Cardiac septum (tissue), 1 donor: Measurements from ENCODE around the gene KRAS. TPM values are rescaled to one million over a fixed set of nuclear protein-coding genes. Genes with fewer than 3 reads are reported as not detected.

Experiments used
- DNase-seq: peaks from one replicate; pipeline ENCODE4 v3.0.0-alpha.2; 2020; ENCODE audit warnings: low spot score
- intact Hi-C: fragments of 100-400 bp; cut with DNase I; formaldehyde crosslinking; loops from one replicate; pipeline ENCODE4 v1.14.0; 2022
- total RNA-seq: library from RNA; stranded (reverse); fragmentation: NEBNext Ultra II Directional; extraction: Animal tissue kit (Norgen Biotek cat#: 25700); gene quantifications from one replicate; pipeline ENCODE4 v1.2.1, GENCODE V29; 2021
- donor health status: DM: no; HTN: no; CAD: no.

KRAS gene
- total RNA-seq, 1 donor from 2014 or later = 11.2 TPM

DNA sequence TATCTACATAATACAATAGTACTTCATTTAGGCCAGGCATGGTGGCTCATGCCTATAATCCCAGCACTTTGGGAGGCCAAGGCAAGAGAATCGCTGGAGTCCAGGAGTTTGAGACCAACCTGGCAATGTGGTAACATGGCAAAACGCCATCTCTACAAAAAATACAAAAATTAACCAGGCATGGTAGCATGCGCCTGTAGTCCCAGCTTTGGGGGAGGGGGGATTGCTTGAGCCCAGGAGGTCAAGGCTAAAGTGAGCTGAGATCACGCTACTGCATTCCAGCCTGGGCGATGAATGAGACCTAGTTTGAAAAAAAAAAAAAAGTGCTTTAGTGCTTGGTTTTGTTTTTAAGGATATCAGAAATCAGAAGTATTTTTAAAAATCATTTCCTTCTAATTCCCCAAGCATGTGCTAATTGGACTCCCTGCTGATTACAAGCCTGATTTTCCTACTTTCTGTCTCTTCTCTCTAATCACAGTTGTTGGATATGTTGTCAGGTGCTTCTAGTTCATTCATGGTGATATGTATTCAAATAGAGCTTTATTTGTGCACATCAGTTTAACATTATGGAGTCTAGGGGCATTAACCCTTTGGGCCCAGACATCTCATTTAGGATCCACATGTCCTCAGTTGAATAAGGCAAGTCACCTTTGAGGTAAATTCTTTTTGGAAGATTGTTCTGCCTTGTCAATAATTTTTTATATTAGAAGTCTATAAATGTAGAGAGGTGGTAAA, 7.0 kb upstream of the KRAS start:
- intact Hi-C loops = no loop called here
- DNase-seq = no peak

DNA sequence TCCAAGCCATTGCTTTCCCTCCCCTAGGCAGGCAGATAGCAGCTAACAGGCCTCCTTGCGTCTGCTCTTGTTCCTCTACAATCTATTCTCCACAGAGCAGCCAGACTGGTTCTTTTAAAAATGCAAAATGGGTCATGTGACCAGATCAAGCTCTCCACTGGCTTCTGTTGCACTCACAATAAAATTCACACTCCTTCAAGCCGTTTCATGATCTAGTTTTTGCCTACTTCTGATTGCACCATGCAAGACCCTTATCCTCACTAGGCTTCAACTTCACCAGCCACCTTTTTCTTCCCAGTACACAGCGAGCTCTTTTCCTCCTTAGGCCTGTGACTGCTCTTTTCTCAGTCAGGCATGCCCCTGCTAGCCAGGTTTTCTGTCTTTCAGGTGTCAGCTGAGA, 6.1 kb upstream of the KRAS start:
- no peak for DNase-seq
- intact Hi-C loops = no loop called here

DNA sequence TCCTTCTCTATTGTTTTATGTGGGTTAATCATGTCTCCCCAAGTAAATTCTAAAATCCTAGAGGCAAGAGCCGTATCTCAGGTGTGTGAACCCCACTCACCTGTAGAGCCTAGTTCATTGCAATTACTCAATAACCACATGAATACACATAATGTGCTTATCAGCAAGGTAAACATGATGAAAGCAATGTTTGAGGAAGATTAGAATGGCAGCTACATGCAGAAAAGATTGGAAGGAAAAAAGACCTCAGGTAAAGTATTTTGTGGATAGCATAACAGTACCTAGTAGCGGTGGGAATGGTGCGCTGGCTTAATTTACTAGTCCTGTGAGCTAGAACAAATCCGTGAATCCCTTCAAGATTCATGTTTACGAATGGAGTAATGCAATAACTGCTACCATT, 5.3 kb upstream of the KRAS start:
- DNase-seq = no peak
- intact Hi-C loops = no loop called here

DNA sequence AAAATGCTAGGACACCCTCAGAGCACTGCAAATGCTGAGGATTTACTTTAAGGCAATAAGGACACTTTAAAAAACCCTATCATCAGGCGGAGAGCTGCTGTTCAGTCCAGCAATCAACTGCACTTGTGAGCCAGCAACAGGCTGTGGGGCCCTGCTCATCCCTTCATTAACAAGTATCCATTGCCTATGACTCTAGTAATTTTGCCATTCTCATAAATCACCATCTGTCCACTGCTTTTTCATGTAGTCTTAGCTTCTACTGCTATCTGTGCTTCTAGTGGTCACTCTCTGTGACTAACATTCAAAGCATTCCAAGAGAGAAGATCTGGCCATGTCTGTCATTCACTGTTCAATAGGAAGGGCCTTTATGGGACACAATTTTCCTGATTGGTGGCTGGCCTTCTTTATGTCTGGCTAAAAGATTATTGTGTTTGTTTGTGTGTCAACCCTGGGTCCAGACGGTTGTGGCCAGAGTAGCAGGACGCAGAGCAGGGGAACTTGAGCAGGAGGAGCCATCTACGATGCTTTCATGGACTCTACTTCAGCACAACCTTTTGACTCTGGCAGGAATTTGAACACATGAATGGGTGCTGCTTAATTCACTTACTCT, 3.6 kb upstream of the KRAS start:
- no peak for DNase-seq
- intact Hi-C loops = loop anchor here (5.0 kb wide), 1 partner anchor 57 kb away; the partner anchor contains the start of genes DNAI7 and ETFRF1

DNA sequence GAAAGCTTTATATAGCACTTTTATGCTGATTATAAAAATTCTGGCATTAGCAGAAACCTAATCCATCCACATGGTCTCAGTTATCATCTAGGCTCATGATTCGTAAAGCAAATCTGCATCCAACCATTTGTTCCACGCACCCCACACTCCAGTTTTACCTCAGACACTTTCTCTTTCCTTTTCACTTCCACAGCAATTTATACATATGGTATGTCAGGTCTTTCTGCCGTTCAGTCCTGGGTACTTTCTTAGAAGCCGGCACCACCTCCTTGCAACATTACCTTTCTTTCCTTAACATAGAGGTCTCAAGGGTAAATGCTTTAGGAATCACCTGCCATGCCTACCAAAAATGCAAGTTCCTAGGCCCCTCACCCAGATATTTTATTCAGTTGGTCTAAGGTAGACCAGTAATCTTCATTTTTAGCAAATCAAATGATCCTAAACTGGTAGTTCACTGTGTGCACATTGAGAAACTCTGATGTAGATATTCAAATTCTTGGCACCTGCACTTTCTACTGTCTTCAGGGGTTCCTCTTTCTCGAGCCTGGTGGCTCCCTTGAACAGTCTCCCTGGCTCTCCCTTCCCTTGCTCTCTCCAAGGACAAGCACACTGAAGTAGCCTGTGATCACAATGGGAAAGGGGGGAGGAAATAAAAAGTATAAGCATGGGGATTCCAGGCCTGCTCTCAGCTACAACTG, 2.8 kb upstream of the KRAS start:
- DNase-seq = no peak
- intact Hi-C loops = loop anchor here (5.0 kb wide), 1 partner anchor 56 kb away; the partner anchor contains the start of genes DNAI7 and ETFRF1

DNA sequence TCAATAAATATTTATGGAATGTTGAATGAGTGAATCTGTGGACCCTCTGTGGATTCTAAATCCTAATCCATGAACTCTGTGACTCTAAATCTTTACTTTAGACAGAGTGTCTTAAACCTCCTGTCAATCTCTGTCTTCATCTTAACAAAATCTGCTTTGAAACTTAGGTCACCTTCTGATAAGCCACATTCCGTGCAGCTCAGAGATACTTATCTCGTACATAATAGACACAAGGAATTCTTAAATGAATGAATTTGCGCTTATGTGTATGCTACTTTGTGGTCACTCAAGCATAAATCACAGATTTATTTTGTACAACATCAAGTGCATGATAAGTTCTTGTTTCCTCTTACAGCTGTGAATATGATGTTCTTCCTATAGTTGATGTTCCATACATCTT, 2.2 kb upstream of the KRAS start:
- intact Hi-C loops = loop anchor here (5.0 kb wide), 1 partner anchor 56 kb away; the partner anchor contains the start of genes DNAI7 and ETFRF1
- no peak for DNase-seq

DNA sequence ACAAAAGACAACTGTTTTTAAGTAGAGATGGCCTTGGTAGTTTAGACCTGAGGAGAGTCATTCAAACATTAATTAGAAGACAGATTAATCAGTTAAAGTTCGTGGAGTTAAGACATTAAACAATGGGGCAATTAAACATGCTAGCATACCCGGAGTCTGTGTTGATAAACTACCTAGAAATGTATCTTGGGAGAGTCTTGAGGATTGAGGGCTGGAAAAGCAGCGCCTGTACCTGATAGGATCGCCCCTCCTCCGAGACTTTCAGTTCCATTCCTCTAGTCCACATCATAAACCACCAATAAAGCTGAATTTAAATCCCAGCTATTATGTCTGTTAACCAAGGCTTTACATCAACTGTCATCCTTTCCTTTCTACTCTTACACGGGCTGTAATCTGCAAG, 1.0 kb upstream of the KRAS start:
- intact Hi-C loops = loop anchor here (5.0 kb wide), 1 partner anchor 54 kb away; the partner anchor contains the start of genes DNAI7 and ETFRF1
- no peak for DNase-seq

DNA sequence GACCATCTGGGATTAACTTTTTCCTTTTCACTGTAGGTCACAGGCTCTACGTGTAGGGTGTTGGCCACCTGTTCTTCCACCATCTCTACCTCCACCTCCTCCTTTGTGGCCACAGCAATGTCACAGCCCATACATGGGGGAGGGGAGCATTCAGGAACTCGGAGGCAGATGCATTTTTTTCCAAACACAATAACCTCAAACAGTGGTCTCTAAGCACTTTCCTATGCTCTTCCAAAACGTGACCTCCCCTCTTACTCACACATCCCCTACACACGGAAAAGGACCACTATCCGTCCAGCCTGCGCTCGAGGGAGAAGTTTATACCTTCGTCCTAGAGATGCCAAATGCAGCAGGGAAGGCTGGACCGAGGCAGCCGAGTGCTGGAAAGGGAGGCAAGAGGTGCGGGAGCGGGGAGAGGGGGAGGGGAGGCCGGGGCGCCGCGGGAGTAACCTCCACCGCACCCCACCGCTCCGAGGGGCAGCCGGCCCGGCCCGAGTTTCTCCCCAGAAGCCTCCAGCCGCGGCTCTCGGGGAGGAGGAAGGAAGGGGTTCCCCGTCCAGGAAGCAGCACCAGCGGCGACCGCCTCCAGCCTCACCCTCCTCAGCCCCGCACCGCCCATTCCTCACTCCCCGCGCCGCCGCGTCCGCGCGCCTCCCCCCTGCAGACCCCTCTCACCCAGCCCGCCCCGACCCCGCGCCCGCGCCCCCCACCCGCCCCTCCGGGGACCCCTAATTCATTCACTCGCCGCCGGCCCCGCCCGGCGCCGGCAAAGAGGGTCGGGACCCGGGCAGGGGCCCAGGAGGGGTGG, 594 bp downstream of the KRAS start:
- DNase-seq = peak; percentile 88
- intact Hi-C loops = loop anchor here (5.0 kb wide), 1 partner anchor 53 kb away; the partner anchor contains the start of genes DNAI7 and ETFRF1

DNA sequence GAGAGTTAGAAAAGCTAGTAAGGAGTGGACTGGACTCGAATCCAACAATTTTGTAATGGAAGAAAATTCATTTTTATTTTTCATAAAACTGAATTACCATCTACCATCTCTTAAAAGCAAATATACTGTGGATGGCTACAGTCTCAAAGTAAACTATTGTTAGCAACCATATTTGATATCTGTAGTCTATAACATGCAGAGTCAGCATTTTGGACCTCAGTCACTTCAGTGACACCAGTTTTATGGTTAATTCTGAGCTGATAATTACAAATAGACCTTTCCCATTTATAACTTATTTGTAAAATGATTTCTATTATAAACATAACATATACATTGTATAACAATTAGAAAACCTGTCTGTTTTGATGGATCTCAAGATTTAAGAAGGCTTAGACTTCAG, 2.0 kb downstream of the KRAS start:
- DNase-seq = no peak
- intact Hi-C loops = no loop called here

DNA sequence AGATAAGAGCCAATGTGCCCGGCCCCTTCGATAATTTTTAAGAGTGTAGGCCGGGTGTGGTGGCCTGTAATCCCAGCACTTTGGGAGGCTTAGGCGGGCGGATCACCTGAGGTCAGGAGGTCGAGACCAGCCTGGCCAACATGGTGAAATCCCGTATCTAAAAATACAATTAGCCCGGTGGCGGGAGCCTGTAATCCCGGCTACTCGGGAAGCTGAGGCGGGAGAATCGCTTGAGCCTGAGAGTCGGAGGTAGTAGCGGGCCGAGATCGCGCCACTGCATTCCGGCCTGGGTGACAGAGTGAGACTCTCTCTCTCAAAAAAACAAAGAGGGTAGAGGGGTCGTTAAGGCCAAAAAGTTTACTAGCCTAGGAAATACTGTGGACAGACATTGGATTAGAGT, 2.6 kb downstream of the KRAS start:
- intact Hi-C loops = no loop called here
- DNase-seq = no peak

DNA sequence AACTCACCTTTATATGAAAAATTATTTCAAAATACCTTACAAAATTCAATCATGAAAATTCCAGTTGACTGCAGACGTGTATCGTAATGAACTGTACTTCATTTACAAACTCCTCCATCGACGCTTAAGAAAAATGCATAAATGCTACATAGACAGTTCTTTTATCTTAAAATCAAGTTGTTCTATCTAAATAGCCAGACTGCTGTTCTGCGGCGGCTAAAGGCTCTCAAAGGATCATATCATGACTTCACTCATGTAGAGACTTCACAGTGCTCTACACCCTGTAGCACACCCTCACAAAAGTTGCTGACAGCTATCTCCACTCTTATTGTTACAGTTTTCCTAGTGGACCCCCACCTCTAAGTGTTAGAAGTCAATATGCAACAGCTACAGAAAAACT, 5.2 kb downstream of the KRAS start:
- no peak for DNase-seq
- intact Hi-C loops = no loop called here

DNA sequence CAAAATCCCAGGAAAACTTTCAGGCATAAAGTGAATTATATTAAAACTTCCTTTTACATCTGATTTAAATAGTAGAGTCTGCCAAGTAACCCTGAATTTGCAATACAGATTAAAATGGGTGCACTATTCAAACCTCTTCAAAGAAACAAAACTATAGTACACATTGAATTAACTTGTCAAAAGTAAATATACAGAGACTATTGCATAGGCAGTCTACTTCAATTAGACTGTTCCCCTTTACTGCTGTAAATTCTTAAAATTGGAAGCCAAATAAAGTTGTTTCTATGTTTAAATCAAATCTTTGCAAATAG, 7.1 kb downstream of the KRAS start:
- no peak for DNase-seq
- intact Hi-C loops = no loop called here

DNA sequence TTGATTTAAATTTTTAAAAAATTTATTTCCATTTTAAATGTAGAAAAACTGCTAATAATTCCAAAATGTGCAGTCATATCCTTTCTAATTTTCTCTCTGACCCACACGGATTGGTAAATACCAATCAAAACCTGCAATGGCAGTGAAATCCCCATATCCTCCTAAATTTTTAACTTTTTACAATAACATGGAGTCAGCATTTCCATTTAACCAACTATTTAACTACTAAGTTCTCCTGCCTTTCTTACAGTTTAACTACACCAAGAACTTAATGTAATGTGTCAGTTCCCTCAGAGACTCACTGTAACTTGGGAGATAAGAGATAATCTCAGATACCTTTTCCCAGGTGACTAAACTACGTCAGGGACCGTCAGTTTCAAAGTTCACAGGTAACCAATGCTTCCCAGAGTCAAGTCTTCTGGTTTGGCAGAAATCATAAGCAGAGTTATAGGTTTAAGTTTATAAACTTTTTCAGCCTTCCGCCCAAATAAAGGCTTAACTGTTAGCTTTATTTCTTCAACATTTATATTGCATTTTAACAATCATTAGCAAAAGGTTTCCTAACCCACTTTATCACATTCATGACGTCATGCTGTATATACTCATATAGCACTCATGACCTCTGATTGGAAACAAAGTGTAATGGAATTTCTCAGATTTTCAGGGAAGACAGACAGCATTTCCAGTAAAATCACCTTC, 7.6 kb downstream of the KRAS start:
- no peak for DNase-seq
- intact Hi-C loops = no loop called here

DNA sequence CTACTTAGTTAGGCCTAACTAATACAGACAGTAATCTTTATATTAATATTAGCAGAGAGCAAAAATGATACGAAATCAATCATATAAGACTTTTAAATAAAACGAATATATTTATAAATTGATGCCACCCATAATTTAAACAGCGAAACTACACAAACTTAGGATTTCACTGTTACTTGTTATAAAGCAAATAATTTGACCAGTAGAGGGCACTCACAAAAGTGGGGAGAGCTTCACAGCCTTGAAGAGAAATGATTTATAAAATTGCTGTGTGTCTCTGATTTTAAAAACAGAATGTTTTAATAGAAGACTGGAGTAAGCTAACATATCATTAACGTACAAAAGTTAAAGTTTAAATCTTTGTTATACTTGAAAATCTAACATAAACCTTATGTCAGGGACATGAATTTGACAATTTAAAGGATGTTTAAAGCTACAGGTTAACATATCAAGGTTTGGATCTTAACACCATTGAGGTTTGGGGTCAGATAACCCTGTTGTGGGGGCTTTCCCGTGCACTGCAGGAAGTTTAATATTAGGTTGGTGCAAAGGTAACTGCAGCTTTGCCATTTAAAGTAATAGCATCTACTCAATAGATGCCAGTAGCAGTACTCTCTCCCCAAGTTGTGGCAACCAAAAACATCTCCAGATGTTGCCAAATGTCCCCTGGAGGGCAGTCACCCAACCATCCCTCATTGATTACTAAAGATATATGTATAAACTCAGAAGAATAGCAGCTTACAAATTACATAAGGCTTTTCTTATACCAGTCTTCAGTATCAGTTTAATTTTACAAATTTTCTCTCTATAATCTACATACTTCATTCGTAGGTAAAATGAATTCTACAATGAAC, 9.3 kb downstream of the KRAS start:
- DNase-seq = no peak
- intact Hi-C loops = loop anchor here (1.0 kb wide), 1 partner anchor 146 kb away; no protein-coding TSS in a partner anchor

DNA sequence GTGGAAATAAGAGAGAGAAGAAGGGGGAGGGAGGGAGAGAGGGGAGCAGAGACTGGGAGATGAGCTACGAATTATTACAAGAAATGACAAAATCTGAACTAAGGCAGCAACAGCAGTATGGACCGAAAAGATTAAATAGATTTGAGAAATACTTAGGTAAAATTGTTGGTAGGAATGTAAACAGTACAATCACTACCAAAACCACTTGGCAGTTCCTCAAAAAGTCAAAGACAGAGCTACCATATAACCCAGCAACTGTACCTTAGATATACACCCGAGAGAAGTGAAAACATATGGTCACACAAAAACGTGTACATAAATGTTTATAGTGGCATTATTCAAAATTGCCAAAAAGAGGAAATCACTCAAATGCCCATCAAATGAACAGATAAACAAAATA, 14.1 kb downstream of the KRAS start:
- intact Hi-C loops = no loop called here

DNA sequence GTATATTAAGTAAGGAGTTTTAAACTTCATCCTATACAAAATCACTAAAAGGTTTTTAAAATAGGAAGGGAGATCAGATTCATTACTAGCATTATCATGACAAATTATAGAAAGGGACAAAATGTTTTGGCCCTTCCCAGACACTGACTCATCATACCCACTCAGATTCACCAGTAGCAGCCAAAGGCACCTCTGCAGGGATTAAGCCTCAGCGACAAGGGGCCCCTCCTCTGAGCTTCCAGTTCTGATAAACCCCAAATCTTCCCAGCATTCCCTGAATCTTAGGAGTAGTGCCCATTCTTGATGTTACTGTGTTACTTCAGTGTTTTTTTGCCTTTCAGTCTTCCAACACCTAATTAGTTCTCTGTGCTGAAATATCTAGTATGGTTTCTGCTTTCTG, 14.5 kb downstream of the KRAS start:
- DNase-seq = no peak
- intact Hi-C loops = no loop called here

More for the DNA sequence above, 14.1 kb downstream of the KRAS start:
- DNase-seq = no peak

DNA sequence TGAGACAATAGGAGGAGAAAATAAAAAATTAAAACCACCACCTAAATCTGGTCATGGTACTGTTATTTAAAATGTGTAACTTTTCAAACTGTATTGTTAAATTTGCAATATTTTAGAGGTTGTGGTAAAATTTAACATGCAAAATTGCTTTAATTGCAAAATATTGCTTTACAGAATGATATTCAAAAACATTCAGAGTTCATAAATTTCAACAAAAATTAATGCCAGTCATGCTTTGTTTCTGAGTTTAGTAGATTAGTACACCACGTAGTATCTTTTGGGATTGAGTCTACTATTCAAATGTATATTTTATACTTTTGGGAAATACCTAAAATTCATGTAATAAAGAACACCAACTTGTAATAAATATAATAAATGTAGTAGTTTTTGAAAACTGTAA, 37.4 kb downstream of the KRAS start:
- DNase-seq = no peak
- intact Hi-C loops = no loop called here

DNA sequence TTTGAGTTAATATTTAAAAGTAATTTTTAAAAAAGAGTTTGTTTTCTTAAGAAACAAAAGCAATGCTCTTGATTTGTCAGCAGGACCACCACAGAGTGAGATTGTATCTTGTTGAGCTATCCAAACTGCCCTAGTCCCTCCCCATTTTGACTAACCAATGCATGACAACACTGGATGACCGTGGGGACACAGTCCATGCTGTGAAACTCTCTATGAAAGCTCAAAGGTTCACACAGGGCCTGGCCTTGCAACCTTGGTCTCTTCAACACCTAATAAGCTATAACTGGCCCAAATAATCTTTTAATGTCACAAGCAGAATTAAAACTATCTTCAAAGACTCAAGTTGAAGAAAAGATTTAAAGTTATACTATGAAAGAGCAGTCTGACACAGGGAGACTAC, 42.2 kb downstream of the KRAS start:
- DNase-seq = no peak
- intact Hi-C loops = no loop called here
